GM12873 (cell line): Measurements from ENCODE around the gene PHF2.

Experiments used
- CTCF ChIP-seq: IDR thresholded peaks from 2 replicates; pipeline ENCODE4 v1.5.1; 2012; ENCODE audit warnings: low read depth, mild to moderate bottlenecking, moderate library complexity, low read length, control low read depth; ENCODE audit not compliant: insufficient read depth; ENCODE audit errors: missing control alignments

Gene PHF2

GRCh38 chr9:93635186-93636107 lies 59.1 kb downstream of the PHF2 start:
- TF ChIP-seq CTCF = no peak

DNA sequence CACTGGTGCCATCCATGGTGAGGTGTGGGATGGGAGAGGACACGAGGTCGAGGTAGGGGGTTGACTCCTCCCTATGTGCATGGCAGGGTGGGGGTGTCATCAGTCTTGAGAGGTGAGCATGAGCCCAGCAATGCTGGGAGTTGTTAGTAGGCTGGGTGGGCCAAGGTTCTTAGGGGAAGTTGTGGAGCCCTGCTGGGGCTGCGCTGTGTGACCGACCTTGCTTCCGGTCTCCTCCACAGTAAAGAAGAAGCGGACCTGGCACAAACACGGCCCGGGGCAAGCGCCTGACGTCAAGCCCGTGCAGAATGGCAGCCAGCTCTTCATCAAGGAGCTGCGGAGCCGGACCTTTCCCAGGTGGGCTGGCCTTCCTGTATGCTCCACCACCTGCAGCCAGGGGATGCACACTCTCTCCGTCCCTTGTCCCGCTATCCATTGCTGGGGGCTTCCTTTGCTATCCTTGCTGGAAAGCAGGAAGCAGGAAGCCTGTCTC lies 59.8 kb downstream of the PHF2 start:
- no peak for TF ChIP-seq CTCF

GRCh38 chr9:93636667-93637066 lies 60.3 kb downstream of the PHF2 start:
- no peak for TF ChIP-seq CTCF

- TF ChIP-seq CTCF = no peak
Observed at GRCh38 chr9:93637886-93638285, 61.5 kb downstream of the PHF2 start.

GRCh38 chr9:93640027-93640426 lies 63.6 kb downstream of the PHF2 start:
- no peak for TF ChIP-seq CTCF

DNA sequence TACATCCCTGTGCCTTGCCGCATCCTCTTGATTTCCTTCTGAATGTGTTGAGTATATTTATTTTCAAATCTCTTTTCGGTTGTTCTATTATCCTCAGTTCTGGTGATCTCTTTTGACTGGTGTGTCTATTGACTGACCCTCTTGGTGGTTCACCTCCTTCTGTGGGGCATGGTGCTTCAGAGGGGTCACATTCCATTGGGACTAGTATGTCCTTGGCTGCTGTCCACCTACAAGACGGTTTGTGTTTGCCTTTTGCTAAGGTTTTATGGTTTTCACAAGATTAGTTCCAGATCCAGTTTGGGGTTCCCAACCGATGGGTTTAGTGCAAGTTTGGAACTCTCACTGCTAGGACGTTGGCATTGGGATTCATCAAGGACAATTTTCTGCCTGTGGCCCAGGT lies 66.6 kb downstream of the PHF2 start:
- TF ChIP-seq CTCF = no peak

DNA sequence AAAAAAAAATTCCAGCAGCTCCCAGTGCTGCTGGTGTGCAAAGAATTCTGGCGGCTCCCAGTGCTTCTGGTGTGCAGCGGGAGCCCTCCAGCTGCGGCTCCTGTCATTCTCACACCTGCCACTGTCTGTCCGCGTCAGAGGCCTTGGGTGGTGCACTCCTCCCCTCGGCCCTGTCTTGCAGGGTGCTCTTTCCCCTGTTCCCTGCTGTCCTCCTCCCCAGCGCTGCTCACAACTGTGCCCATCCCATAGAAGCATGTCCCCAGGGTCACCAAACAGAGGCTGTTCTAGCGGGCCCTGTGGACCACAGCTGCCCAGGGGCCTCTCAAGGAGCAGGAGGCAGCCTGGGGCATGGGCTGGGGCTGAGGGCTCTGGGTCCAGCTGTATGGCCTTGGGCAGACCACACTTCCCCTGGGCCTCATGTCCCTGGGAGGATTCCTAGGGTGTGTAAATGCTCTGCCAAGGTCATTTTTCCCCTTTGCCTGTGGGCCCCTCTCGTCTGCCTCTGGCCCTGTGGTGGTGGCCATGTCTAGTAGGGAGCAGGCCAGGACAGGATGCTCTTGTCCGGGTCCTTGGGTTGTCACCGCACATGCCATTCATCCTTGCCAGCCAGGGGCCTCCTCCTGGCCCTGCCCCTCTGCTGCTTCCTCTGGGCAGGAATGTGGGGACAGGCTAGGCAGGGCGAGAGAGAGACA lies 68.2 kb downstream of the PHF2 start:
- no peak for TF ChIP-seq CTCF
